WERI-Rb-1 (cell line): ENCODE data around the gene IFI27L1.
A peak's percentile ranks its signal among the peaks of the same experiment; 100 is the strongest.

Source experiments
- DNase-seq: peaks from one replicate; pipeline ENCODE4 v3.0.0-alpha.2; 2020
- H3K27ac ChIP-seq: fragments of 250-450 bp; sonication (Bioruptor Pico); 2 replicates; pipeline ENCODE4 v1.5.1; 2020; ENCODE audit warnings: mild to moderate bottlenecking, moderate library complexity
- H3K27me3 ChIP-seq: fragments of 250-450 bp; sonication (Bioruptor Pico); 2 replicates; pipeline ENCODE4 v1.5.1; 2021; ENCODE audit warnings: mild to moderate bottlenecking, low read depth, moderate library complexity; ENCODE audit not compliant: insufficient read depth, severe bottlenecking
- H3K36me3 ChIP-seq: fragments of 250-450 bp; sonication (Bioruptor Pico); 2 replicates; pipeline ENCODE4 v1.5.1; 2020; ENCODE audit warnings: mild to moderate bottlenecking, moderate library complexity
- H3K4me3 ChIP-seq: 2 replicates; pipeline ENCODE4 v1.5.1; 2011; ENCODE audit warnings: low read depth, mild to moderate bottlenecking, control low read depth, low read length
- H3K9me3 ChIP-seq: fragments of 250-450 bp; sonication (Bioruptor Pico); 2 replicates; pipeline ENCODE4 v1.5.1; 2021; ENCODE audit warnings: mild to moderate bottlenecking, moderate library complexity; ENCODE audit not compliant: severe bottlenecking
- TF ChIP-seq, protein P1 (sequence below): IDR thresholded peaks from 2 replicates; pipeline ENCODE4 v1.5.1; 2011; ENCODE audit warnings: low read depth, mild to moderate bottlenecking, control low read depth, inconsistent platforms, low read length

Gene IFI27L1

GRCh38 chr14:94077823-94078222 lies 3.3 kb upstream of the IFI27L1 start:
- Histone ChIP-seq H3K27me3 (no peaks in the 10 kb centered on the region), H3K27ac (no peak overlapping the region), H3K36me3 (peaks cover 50% of the 10 kb centered on the region), H3K9me3 (peaks cover 6% of the 10 kb centered on the region), H3K4me3 (no peak overlapping the region)
- TF ChIP-seq, protein P1, sequence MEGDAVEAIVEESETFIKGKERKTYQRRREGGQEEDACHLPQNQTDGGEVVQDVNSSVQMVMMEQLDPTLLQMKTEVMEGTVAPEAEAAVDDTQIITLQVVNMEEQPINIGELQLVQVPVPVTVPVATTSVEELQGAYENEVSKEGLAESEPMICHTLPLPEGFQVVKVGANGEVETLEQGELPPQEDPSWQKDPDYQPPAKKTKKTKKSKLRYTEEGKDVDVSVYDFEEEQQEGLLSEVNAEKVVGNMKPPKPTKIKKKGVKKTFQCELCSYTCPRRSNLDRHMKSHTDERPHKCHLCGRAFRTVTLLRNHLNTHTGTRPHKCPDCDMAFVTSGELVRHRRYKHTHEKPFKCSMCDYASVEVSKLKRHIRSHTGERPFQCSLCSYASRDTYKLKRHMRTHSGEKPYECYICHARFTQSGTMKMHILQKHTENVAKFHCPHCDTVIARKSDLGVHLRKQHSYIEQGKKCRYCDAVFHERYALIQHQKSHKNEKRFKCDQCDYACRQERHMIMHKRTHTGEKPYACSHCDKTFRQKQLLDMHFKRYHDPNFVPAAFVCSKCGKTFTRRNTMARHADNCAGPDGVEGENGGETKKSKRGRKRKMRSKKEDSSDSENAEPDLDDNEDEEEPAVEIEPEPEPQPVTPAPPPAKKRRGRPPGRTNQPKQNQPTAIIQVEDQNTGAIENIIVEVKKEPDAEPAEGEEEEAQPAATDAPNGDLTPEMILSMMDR = no peak
- no peak for DNase-seq

DNA sequence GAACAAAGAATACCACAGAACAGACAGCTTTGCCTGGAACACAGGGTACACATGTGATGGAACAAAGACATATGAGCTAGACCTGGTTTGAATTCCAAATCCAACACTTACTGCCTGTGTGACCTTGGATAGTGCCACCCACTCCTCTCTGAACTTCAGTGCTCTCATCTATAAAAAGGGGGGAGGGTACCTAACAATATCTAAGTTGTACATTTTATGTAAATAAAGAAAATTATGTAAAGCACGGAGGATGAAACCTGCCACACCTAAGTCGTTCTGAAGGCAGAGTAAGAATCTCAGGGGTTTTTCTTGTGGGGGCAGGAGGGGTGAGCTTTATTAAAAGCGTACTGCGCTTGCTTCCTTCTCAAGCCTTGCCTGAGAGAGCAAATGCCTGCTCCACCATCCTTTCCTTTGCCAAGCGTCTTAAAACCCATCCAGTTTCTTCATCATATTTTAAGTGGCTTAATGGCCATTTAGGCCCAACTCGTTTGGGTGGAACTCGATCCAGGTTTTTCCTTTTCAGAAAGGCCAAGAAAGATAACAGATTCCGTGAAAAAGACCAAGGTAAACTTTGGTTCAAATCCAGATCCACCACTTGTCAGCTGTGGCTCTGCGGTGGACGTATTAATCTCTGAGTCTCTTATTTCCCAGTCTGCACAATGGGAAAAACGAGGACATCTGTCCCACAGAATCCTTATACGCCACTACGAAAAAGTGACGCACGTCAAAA lies 1.1 kb upstream of the IFI27L1 start:
- Histone ChIP-seq H3K27me3 (no peaks in the 10 kb centered on the region), H3K36me3 (peaks cover 49% of the 10 kb centered on the region), H3K27ac (peak overlapping the region; percentile 92), H3K9me3 (peaks cover 5% of the 10 kb centered on the region), H3K4me3 (peak overlapping the region; percentile 90)
- peak; percentile 36 for DNase-seq
- TF ChIP-seq, protein P1 = no peak

GRCh38 chr14:94081386-94081820 lies 293 bp downstream of the IFI27L1 start:
- Histone ChIP-seq H3K4me3 (peak overlapping the region; percentile 90), H3K9me3 (peaks cover 5% of the 10 kb centered on the region), H3K36me3 (peaks cover 38% of the 10 kb centered on the region), H3K27me3 (no peaks in the 10 kb centered on the region), H3K27ac (peak overlapping the region; percentile 92)
- TF ChIP-seq, protein P1 = no peak
- no peak for DNase-seq

- Histone ChIP-seq H3K4me3 (no peak overlapping the region), H3K27ac (no peak overlapping the region), H3K27me3 (no peaks in the 10 kb centered on the region), H3K36me3 (peaks cover 3% of the 10 kb centered on the region; the same call in 1 of the 2 replicates), H3K9me3 (peaks cover 5% of the 10 kb centered on the region)
- DNase-seq = no peak
- TF ChIP-seq, protein P1 = no peak
Measured at GRCh38 chr14:94087891-94088290, 6.8 kb downstream of the IFI27L1 start.

DNA sequence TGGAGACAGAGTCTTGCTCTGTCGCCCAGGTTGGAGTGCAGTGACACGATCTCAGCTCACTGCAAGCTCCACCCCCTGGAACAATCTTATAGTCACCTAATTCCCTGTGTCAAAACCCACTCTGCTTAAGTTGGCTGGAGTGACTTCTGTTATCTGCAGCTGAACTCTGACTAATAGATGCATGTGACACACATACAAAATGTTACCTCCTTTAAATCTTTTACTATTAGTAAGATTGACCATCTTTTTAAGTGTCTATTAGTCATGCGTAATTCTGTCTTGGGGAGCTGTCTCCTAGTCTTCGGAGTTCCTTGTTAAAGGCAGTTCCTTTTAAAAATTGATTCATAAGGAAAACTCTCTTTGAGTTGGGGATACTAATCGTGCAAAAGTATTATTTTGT lies 7.4 kb downstream of the IFI27L1 start:
- H3K9me3 ChIP-seq = peaks cover 5% of the 10 kb centered on the region
- TF ChIP-seq, protein P1 = no peak
- no peak for DNase-seq
- peaks cover 3% of the 10 kb centered on the region; the same call in 1 of the 2 replicates for H3K36me3 ChIP-seq
- no peak overlapping the region for H3K27ac ChIP-seq
- H3K27me3 ChIP-seq = no peaks in the 10 kb centered on the region
- no peak overlapping the region for H3K4me3 ChIP-seq
